GM06990 (cell line): ENCODE data around the gene NOL12.

Source experiments
- DNase-seq: peaks from one replicate; pipeline ENCODE4 v3.0.0-alpha.2; 2011; ENCODE audit not compliant: insufficient read length; ENCODE audit errors: extremely low read depth
- H3K27me3 ChIP-seq: replicated peaks from 2 replicates; pipeline ENCODE4 v1.6.0; 2011; ENCODE audit warnings: low read length; ENCODE audit not compliant: control insufficient read depth, insufficient read depth
- H3K36me3 ChIP-seq: 2 replicates; pipeline ENCODE4 v1.5.1; 2011; ENCODE audit warnings: low read length; ENCODE audit not compliant: control insufficient read depth, insufficient read depth
- H3K4me3 ChIP-seq: replicated peaks from 2 replicates; pipeline ENCODE4 v1.5.1; 2011; ENCODE audit warnings: low read depth, mild to moderate bottlenecking, control low read depth, low read length
- TF ChIP-seq, protein P1 (sequence below): IDR thresholded peaks from 2 replicates; pipeline ENCODE4 v1.5.1; 2011; ENCODE audit warnings: low read length, control low read depth, mild to moderate bottlenecking, inconsistent platforms; ENCODE audit not compliant: insufficient read depth, poor library complexity, severe bottlenecking

The NOL12 gene

DNA sequence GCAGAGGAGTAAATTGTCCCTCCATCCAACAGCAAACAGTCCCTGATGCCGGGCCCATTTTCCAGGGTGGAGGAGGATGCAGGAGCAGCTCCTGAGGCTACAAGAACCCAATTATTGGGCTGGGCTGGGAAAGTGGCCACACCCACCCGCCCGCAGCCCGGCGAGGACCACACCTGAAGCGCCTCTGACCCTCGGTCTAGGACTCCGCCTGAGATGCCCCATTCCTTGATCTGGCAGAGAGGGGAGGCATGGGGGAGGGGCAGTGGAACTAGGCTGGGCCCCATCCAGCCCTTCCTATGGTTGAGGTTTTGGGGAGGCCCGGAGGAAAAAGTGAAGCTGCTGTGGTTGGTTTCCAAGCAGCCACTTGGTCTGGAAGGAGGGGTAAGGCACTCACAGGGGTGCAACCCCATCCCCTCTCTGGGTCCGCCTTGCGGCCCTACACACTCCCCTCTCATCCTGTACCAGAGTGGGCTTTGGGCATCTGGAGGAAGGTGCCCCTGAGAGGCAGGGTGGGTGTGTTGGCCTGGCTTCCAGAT is 13.2 kb upstream of the NOL12 start:
- Histone ChIP-seq H3K36me3 (peaks cover 1% of the 10 kb centered on the region; the same call in 1 of the 2 replicates), H3K4me3 (no peak overlapping the region), H3K27me3 (no peaks in the 10 kb centered on the region)
- TF ChIP-seq, protein P1, sequence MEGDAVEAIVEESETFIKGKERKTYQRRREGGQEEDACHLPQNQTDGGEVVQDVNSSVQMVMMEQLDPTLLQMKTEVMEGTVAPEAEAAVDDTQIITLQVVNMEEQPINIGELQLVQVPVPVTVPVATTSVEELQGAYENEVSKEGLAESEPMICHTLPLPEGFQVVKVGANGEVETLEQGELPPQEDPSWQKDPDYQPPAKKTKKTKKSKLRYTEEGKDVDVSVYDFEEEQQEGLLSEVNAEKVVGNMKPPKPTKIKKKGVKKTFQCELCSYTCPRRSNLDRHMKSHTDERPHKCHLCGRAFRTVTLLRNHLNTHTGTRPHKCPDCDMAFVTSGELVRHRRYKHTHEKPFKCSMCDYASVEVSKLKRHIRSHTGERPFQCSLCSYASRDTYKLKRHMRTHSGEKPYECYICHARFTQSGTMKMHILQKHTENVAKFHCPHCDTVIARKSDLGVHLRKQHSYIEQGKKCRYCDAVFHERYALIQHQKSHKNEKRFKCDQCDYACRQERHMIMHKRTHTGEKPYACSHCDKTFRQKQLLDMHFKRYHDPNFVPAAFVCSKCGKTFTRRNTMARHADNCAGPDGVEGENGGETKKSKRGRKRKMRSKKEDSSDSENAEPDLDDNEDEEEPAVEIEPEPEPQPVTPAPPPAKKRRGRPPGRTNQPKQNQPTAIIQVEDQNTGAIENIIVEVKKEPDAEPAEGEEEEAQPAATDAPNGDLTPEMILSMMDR: no peak
- no peak for DNase-seq

DNA sequence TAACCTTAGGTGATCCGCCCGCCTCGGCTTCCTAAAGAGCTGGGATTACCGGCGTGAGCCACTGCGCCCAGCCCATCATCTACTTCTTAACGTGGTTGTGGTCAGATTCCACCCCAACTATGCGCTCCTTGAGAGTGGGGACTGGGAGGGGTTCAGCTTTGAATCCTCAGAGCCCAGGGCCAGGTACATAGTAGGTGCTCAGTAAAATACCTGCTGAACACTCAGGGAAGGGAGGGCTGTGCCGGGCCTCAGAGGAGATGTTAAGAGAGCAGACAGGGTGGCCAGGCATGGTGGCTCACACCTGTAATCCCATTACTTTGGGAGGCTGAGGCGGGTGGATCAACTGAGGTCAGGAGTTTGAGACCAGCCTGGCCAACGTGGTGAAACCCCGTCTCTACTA is 11.9 kb upstream of the NOL12 start:
- no peak overlapping the region for H3K4me3 ChIP-seq
- no peak for DNase-seq
- TF ChIP-seq, protein P1: no peak

DNA sequence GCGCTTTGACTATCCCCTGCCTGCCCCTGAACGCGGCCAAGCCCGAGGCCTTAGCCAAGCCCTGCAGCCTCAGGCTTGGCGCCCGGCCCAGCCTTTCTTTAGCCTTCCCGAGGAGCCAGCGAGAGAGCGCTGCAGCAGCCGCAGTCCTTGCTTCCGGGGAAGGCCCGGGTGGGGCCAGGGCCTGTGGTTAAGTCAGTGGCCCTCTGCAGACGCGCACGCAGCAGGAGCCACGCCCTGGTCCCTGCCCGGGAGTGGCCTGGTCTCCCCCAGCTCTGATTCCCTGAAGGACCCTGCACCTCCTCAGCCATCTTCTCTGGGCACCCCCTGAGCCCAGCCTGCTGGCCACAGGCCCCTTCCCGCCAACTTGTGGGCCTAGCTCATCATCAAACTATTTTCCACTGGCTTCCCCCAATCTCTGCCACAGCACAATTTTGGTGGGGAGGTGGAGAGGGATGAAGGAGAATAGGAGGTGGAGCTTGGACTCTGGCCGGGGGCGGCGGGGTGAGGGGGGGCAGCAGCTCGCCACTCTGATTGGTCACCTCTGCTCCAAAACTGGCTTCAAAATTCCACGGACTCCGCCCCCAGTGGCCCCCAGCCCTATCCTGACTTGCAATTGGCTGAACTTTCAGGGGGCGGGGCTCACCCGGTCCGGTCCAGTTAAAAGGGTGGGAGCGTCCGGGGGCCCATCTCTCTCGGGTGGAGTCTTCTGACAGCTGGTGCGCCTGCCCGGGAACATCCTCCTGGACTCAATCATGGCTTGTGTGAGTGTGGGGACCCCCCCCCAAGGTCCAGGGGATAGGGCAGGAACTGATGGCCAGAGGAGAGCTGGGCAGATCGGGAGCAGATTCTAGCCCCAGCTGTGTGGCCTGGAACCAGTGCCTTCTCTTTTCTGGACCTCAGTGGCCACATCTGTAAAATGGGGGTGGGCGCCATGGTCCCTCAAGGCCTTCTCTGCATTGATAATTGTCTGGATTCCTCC is 10.9 kb upstream of the NOL12 start, which contains the start of gene LGALS1:
Gene LGALS1 (plus strand): TSS at position 686 of the 979 bp plus-strand sequence. CDS start 67 bp downstream, at position 753.
- Histone ChIP-seq H3K27me3 (no peaks in the 10 kb centered on the region), H3K36me3 (peaks cover 10% of the 10 kb centered on the region), H3K4me3 (peak within 1 kb of the TSS; percentile 84)
- DNase-seq: peak; percentile 86
- TF ChIP-seq, protein P1: no peak

More for the DNA sequence above, 11.9 kb upstream of the NOL12 start:
- H3K36me3 ChIP-seq: peaks cover 5% of the 10 kb centered on the region
- no peaks in the 10 kb centered on the region for H3K27me3 ChIP-seq

DNA sequence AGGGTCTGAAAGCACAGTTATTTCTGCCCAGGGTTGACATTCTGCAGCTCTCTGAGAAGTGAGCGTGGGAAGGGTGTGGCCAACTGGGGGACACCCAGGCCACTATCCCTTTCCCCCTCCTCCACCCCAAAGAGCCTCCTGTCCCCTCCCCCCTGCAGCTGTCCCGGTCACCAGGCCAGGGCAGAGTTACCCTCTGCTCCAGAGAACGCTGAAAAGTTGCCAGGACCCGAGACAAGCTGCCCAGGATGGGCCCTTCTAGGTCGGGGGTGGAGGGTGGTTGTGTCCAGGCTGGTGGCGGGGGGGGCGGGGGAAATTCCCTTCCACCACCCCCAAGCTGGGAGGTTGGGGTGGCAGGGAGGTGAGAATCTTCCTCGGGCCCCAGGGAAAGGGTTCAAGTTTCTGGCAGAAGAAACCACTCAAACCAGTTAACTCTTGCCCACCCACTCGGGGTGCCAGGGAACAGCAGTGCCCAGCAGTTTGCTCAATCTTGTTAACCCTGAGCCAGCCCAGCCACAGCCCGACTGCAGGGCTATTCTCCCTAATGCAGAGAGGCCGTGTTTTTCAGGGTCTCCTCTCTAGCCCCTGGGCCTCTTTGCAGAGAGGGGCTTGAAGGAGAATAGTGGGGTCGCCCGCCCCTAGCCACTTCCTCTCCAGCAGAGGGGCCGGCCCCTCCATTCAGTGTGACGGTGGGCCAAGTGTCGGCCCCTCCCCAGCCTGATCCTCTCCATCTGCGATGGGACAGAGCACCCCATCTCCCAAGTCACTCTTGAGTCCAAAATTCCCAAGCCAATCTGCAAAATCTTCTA is 10.0 kb upstream of the NOL12 start:
- Histone ChIP-seq H3K36me3 (peaks cover 10% of the 10 kb centered on the region), H3K27me3 (no peaks in the 10 kb centered on the region), H3K4me3 (peak overlapping the region; percentile 84)
- TF ChIP-seq, protein P1: no peak
- DNase-seq: no peak

DNA sequence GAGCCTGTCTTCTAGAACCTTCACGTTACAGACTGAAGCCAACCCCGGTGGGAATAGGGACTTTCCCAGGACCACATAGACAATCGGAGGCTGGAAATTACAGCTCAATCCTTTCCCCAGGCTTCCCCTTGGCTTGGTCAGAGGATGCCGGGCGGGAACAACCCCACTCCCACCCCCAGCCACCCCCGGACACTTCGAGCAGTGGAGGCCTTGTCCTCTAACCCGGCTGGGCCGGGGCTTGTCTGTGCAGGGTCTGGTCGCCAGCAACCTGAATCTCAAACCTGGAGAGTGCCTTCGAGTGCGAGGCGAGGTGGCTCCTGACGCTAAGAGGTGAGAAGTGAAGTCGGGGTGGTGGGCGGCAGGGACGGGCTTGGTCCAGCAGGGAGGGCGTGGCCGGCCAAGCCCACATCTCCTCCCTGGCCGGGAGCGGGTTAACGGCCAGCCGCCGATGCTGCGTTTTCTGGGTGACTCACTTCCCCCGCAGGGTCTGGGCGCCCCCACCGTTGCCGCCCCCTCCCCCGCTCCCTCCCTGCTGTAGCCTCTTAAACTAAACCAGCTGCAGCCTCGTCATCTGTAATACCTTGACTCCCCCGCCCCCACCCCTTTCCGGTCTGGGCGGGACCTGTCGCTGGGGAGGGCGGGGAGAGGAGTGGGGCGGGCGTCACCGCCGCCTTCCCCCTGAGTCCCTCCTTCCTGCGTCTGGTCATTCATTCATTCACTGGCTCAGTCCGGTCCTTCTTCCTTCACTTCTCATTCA is 9.2 kb upstream of the NOL12 start:
- H3K36me3 ChIP-seq: peaks cover 10% of the 10 kb centered on the region
- DNase-seq: peak; percentile 93
- H3K27me3 ChIP-seq: no peaks in the 10 kb centered on the region
- TF ChIP-seq, protein P1: no peak
- peak overlapping the region; percentile 84 for H3K4me3 ChIP-seq
